Activated CD8-positive, alpha-beta memory T cell treated with anti-CD3 and anti-CD28 coated beads for 1 hour (primary cell): ENCODE measurements around the gene PLCG2.
"Not testable (repeated sequence)": the region's sequence is repeated elsewhere in the genome, so short reads cannot be mapped to it uniquely, and the experiment has no call there.

Source experiments
- DNase-seq, 2 donors: peaks; one replicate each; pipeline ENCODE4 v3.0.0-alpha.2; 2020; ENCODE audit warnings: low read depth in 1 of 2; ENCODE audit errors: extremely low read depth in 1 of 2

PLCG2 gene

DNA sequence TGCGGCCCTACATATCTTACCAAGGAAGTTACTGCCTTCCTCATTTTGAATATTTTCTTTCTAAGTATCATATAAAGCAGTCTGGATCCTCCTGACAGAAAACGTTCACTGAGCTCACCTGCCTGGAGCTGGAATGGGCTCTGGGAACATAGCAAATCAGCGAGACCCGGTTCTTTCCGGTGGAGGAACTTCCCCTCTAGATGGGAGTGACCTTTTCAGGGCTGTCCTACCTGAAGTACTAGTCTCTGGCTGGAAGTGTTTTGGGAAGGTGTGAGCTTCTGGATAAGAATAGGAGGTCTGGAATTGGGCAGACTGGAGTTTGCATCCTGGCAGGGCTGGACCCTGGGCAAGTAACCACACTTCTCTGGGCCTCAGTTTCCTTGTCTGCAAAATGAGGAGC is 152.8 kb downstream of the PLCG2 start:
- no peak for DNase-seq

DNA sequence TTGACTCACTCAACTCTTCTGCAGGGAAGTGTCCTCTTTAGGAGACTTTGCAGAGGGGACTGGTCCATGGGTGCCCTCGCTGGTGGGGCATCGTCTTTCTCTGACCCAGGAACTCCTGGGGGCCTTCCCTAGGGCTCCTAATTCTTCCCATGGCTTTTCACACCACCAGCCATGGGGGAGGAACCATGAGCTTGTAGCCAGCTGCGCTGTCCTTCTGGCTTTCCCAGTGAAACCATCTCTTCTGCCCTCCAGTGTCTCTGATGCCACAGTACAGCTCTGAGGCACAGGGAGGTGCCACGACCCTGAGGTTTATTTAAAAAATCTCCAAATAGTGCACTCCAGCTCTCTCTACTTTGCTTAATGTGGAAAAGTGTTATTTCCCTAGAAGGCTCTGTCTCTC is 153.6 kb downstream of the PLCG2 start:
- DNase-seq = no peak

DNA sequence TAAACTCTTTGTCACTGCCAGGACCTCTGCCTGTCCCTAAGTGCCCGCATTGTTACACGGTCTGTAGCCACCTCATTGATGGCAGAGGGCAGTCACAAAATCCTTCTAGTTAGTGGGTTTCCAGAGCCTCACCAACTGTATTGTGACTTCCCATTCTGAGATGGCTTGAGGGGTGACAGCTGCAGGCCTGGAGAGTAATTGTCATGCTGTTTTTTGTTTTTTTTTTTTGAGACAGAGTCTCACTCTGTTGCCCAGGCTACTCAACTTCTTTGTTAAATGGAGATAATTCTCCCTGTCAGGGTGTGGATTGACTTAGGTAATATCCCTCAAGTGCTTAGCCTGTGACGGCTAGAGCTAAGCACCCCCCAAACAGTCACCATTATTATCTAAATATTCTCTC is 154.3 kb downstream of the PLCG2 start:
- no peak for DNase-seq

DNA sequence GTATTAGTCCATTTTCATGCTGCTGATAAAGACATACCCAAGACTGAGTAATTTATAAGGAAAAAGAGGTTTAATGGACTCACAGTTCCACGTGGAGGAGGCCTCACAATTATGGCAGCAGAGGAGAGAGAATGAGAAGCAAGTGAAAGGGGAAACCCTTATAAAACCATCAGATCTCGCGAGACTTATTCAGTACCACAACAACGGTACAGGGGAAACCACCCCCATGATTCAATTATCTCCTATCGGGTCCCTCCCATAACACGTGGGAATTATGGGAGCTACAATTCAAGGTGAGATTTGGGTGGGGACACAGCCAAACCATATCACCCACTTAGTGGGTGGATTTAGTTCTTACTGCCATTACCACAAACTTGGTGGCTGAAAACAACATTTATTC is 155.6 kb downstream of the PLCG2 start:
- not testable (repeated sequence) for DNase-seq

DNA sequence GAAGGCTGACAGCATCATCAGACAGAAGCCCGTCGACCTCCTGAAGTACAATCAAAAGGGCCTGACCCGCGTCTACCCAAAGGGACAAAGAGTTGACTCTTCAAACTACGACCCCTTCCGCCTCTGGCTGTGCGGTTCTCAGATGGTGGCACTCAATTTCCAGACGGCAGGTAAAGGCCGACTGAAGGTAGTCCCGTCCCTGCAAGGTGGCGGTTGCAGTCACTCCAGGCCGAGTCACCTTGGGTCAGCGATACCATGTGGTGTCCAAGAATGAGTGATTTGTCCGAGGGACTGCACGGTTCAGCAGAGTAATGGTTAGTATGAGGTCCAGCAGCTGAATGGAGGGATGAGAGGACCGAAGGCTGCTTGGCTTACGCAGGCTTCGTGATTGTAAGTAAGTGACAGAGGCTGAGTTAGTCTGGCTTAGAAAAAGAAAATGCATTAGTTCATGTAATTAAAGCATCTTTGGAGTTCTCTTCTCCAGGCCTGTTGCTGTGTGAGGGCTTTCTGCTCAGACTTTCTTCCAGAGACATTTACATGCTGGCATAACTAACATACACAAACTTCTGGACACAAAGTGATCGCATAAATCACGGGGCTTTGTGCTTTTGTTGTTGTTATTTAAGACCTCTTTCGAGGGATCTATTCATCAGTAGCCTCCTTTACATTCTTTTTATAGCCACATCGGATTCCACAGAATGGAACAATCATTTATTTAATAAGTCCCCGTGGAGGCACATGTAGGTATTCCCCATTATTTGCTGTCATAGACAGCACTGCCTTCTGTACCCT is 157.3 kb downstream of the PLCG2 start:
- DNase-seq = no peak

DNA sequence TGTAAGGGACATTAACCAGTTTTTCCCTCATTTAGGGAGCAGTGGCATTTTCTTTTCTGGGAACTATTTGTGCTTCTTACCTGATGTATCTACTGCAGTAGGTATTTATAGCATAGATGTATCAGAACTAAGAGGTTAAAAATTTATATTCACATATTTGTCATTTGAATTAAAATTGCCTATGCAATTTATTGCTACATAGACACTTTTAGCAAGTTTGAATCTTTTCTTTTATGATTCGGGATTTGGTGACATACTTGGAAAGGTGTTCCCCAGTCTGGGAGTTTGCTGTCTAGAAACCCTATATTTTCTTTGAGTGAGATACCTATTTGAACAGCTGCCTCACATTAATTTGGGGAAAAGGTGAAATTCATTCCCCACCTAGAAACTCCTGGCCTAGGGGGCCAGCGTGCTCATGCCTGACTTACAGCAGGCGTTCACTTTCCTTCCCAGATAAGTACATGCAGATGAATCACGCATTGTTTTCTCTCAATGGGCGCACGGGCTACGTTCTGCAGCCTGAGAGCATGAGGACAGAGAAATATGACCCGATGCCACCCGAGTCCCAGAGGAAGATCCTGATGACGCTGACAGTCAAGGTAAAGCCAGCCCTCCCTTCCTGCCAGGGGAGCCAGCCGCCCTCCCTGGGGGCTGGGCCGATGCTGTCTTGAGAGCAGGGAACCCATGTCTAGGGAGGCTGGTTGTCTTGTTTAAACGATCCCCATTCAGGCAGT is 158.4 kb downstream of the PLCG2 start:
- DNase-seq = no peak

DNA sequence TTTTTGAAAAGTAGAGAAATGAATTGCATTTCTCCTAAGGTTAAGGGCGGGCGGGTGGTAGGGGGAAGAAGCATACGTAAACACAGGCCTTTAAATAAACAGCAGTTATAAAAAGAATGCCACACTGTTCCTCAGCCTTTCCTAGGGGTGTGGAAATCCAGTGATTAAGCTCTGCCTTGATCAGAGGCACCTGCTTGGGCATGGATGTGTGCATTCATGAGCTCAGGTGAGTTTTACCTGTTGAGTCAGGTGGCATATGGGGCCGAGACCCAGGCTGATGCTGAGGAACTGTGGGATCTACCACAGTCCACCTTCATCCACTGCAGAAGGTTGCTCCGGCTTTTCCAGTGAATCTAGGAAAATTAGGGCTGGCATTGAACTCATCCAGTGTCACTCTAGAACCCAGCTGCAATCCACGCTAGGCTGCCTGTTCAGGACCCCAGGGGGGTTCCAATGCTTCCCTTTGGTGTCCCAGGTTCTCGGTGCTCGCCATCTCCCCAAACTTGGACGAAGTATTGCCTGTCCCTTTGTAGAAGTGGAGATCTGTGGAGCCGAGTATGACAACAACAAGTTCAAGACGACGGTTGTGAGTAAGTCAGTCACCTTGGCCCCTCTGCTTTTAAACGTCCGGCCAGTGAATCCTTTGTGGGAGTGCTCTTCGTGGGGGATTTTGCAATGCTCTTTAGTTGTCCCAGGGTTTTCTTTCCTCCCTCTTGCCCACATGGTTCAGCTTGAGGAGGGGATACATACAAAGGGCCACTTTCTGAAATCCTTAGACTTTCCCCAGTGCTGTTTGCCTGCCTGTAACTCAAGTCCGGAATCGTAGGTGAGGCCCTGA is 159.5 kb downstream of the PLCG2 start:
- DNase-seq = no peak

DNA sequence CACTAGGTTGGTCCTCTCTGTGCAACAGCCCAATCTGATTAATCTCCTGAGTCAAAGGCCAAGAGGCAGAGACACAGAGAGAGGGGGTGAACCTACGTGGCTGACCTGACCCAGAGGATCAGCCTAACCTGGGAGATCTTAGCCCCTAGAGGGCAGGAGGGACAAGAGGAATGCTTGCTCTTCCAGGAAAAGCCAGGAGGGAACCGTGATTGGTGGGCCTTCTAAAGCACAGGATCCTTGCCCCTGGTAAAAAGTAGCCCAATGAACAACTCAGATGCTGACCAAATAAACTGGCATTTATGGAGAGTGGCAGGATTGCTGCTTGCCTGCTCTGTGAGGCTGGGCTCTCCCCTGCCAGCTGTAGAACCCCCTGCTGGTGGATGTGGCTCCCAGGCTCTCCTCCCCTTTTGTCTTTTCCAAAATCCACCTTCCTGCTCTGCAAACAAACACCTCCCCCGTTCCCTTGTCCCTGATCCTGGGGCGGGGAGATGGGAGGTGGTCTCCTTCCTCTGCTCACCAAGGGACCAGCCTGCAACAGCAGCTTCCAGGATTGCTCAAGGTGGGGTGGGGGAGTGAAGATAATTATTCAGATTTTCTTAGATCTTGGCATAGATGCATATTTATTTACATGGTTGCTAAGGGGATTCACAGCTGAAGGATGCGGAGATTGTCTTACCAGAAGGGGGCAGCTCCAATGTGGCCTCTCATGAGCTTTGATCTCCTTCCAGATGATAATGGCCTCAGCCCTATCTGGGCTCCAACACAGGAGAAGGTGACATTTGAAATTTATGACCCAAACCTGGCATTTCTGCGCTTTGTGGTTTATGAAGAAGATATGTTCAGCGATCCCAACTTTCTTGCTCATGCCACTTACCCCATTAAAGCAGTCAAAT is 160.3 kb downstream of the PLCG2 start:
- no peak for DNase-seq

DNA sequence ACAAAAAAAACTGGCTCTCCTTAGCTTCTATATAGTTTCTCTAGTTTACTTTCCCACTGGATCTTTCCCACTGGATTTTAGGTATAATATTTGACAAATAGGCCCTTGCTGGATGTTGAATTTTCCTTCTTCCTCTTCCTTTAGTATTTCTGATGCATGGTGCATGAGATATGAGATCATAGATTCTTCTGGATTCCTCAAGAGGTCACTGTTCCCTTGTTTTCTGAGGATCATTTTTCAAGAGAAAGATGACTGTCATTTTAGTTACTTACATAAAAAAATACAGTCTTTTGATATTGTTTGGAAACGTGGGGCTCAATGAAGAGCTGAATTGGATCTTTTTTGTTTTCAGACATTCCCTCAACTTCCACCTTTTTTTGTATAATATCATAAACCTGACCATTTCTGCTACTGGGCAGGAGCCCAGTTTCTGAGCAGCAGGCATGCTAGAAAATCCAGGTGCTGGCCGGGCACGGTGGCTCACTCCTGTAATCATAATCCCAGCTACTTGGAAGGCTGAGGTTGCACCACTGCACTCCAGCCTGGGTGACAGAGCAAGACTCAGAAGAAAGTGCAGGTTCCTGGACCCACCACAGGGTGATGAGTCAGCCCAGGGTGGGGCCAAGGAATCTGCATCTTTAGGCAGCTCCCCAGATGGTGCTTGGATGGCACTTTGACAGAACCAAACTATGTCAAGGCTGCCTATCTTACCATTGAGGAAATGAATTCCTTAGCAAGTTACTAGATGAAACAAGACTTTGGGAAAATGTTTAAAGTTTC is 161.9 kb downstream of the PLCG2 start:
- DNase-seq = no peak

DNA sequence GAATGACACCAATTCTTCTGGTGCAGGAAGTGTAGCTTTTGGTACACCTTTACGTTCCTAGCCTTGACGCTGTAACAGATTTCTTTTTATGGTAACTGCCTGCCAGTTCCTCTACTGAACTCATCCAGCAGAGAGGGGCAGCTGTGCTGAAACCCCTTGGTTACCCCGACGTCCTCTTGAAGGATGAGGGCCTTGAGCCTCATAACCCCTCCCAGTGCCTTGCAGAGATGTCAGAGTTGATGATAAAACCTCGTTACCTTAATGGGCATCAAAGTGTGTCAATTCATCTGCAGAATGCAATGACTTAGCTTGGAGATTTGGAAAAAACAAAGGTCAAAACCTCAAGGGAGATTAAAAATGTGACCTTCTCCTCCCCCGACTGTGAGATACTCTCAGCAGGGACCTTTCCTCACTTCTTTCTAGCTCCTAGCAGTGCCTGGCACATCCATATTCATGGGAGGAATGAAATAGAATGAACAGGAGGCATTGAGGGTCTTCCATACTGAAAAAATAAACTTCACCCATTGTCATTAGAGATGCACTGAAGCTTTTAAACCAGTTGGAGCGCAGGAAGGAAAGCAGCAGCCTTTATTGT is 163.0 kb downstream of the PLCG2 start:
- DNase-seq = no peak

DNA sequence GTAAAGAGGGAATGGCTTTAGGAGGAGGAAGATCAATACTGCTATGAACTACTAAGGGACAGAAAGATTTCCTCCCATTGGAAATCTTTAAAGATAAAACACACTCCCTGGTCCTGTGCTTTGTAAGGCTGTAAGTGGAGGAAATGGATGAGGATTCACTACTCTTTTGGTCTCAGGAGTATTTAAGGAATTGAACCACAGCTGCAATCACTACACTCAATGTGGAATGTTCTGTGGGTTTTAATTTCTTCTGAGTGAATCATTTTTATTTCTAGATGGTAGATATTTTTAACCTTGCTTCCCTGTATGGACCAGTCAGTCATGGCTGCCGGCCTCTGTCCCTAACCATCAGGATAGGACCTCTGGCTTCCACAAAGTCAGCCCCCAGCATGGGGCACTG is 166.6 kb downstream of the PLCG2 start:
- DNase-seq = no peak

DNA sequence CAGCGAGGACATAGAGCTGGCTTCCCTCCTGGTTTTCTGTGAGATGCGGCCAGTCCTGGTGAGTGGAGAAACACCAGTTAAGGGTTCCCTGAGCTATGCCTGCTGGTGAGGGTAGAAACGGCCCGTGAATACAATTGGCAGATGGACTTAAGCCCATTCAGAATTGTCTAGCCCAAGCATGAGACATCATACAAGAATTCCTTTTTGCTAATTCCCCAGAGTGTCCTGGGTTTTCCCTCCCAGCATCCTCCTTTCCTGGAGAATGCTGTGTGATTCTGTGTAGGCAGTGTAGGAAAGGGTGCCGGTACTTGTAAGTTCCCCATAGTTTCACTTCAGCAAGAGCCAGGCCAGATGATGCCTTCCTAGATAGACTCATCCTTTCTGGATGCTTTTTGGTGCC is 167.1 kb downstream of the PLCG2 start:
- no peak for DNase-seq

DNA sequence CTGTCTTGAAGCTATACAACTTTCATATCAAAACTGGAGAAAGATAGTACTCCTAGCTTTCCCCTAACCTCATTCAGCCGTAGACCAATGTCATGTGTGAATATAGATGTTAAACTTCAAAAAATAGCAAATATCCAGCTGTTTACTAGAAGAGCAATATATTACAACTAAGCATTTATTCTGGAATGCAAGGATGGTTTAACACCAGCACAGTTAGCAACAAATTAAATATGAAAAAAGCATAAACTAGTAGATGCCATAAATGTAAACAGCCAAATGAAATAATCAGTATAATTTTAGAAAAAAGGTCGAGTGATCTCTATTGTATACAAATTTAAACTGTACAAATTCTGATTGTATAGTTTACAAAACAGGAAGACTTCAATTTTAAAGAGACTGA is 172.5 kb downstream of the PLCG2 start:
- DNase-seq = no peak

DNA sequence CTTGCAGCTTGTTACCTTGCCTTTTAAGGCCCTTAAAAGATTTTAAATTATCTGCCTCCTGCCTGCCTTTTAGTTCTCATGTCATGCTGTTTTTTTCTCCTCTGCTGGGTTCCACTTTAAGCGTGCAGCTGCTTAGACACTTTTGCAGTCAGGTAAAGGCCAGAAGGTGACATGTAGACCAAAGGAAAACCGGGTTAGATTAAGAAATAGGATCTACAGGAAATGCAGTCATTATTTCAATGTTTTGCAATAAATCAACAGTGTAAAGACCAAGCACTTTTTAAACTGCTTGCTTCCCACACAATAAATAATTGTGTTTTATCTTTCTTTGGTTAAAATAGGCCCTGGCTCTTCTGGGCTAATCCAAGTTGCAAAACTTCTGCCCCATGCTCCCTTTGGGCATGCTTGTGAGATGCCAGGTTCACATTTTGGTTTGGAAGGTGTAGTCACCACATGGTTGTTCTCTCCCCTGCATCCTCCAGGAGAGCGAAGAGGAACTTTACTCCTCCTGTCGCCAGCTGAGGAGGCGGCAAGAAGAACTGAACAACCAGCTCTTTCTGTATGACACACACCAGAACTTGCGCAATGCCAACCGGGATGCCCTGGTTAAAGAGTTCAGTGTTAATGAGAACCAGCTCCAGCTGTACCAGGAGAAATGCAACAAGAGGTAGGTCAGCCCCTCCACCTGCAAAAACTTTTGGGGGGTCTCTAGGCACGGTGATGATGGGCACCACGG is 177.3 kb downstream of the PLCG2 start:
- DNase-seq = no peak

DNA sequence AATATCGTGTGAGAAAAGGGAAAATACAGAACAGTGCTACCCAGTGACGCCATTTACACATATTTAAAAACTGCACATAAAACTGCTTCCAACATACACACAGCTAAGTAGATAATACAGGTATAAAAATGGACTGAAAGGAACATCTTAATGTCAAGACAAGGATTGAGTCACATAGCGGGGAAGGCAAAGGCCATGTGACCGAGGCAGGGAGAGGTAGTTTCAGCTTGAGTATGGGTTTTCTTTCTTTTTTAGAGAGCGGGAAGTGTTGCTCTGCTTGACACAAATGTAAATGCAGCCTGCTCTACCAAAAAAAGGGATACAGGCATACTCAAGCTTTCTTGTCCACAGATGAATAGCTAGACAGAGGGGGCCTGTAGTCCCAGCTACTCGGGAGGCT is 185.7 kb downstream of the PLCG2 start:
- no peak for DNase-seq

DNA sequence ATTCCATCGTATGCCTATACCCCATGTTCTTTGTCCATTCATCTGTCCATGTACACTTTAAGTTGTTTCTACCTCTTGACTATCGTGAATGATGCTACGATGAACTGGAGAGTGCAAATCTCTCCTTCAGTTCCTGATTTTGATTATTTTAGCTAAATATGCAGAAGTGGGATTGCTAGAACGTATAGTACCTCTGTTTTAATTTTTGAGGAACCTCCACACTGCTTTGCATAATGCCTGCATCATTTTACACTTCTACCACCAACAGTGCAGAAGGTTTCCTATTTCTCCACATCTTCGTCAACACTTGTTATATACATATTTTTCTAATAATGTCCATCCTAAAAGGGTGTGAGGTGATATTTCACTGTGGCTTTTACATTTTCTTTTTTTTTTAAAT is 188.3 kb downstream of the PLCG2 start:
- DNase-seq = no peak

DNA sequence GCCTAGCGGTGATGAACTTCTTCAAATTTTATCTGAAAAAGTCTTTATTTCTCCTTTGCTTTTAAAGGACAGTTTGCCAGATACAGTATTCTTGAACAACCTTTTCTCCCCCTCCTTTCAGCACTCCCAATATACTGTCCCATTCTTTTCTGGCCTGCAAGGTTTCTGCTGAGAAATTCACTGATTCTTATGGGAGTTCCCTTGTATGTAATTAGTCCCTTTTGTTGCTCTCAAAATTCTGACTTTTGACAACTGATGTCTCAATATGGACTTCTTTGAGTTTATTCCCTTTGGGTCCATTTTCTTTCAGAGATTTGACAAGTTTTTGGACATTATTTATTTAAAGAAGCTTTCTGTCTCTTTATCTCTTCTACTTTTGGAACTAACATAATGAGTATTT is 192.8 kb downstream of the PLCG2 start:
- DNase-seq = no peak

DNA sequence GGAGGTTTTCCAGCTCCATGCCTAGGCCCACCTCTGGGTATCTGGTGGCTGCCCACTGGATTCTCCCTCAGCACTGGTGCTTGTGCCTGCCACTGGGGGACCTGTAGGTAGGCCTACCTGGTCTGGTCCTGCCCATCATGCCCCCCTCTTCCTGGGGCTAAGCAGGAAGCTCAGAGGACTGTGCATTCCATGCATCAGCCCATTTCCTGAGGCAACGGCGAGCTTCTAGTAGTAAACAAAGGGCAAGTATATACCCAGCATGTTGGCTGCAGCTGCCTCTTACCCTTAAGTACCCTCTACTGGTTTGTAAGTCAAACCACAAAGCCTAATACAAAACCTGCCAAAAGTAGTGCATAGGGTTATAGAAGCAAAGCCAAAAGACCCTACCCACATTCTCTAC is 194.6 kb downstream of the PLCG2 start:
- DNase-seq = no peak

DNA sequence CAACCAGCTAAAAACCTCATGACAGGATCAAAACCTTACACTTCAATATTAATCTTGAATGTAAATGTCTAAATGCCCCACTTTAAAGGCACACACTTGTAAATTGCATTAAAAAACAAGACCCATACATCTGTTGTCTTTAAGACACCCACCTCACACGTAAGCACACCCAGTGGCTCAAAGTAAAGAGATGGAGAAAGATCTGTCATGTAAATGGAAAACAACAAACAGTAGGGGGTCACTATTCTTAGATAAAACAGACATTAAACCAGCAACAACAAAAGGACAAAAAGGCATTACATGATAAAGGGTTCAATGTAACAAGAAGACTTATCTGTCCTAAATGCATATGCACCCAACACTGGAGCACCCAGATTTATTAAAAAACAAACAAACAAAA is 196.5 kb downstream of the PLCG2 start:
- DNase-seq = no peak
